GM12873 (cell line): ENCODE measurements around the gene S100A3.

Source experiments
- CTCF ChIP-seq: IDR thresholded peaks from 2 replicates; pipeline ENCODE4 v1.5.1; 2012; ENCODE audit warnings: low read depth, mild to moderate bottlenecking, moderate library complexity, low read length, control low read depth; ENCODE audit not compliant: insufficient read depth; ENCODE audit errors: missing control alignments

S100A3 gene

DNA sequence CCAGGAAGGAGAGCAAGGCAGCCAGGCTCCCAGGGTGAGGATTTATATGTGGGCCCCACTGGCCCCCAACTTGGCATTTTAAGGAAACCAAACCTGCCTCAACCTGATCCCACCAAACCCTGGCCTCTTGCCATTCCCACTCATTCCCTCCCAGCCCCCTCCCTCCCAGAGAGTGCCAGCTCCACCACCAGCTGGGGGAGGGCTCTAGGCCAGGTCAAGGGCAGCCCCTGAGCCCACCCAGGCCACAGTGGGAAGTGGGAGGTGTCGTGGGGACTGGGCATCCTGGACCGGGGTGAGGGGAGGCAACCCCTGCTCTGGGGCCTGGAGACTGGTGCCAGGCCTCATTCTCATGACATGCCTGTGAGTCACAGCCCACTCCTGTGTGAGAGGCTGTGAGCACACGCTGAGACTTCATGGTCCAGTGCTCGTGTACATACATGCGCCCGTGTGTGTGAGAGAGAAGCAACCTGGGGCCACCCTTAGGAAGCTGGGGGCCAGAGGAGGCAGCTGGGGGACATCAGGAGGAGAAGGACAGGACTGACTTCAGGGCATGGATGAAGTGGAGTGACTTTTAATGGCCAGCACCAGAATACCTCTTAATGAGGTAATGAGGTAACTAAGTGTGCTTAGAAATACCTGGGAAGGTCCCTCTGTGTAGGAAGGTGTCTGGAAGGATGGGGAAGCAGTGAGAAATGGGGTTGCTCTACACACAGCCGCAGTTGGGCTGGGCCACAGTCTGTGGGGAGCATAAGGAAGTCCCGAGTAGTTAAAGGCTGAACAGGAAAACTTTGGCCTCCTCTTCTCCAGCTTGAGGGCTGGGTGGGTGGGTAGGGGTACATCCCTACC is 16.7 kb upstream of the S100A3 start, which contains the start of gene S100A2:
TSS of gene S100A2 (minus strand) at position 316 of the 846 bp plus-strand sequence. CDS start 1,967 bp downstream, outside the sequence.
- no peak for TF ChIP-seq CTCF

GRCh38 chr1:153563991-153564390 is 14.9 kb upstream of the S100A3 start:
- TF ChIP-seq CTCF = no peak

DNA sequence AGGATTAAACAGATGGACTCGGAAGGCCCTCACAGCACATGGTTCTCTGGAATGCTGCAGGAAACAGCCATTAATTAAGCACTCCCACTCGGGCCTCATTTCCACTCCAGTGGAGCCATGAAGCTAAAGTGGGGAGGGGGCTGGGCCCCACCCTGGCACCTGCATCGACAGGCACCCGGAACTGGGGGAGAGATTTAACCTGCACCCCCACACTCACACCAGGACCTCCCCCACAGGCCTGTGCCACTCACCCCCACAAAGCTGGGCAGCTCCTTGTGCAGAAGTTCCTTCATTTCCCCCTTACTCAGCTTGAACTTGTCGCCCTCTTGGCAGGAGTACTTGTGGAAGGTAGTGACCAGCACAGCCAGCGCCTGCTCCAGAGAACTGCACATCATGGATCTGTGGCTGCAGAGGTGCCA is 14.4 kb upstream of the S100A3 start:
- TF ChIP-seq CTCF = no peak

DNA sequence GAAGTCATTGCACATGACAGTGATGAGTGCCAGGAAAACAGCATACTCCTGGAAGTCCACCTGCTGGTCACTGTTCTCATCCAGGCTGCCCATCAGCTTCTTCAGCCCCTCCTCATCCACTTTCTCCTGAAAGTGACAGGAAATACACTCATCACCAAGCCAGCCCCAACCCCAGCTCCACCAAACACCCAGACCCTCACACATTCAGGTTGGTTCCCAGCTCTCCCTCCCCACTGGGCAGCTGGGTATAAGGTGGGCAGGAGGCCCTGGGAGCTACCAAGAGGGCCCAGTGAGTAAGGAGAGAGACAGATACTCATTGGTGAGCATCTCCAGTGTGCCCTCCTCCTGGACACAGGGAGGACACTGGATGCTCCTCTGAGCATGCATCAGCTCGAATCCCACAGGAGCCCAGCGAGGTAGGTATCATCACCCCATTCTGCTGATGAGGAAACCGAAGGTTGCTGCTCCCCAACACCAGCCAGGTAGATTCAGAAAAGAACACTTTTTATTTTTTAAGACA is 12.5 kb upstream of the S100A3 start:
- TF ChIP-seq CTCF = no peak

- no peak for TF ChIP-seq CTCF
Measured at GRCh38 chr1:153560771-153561465, 11.9 kb upstream of the S100A3 start.

DNA sequence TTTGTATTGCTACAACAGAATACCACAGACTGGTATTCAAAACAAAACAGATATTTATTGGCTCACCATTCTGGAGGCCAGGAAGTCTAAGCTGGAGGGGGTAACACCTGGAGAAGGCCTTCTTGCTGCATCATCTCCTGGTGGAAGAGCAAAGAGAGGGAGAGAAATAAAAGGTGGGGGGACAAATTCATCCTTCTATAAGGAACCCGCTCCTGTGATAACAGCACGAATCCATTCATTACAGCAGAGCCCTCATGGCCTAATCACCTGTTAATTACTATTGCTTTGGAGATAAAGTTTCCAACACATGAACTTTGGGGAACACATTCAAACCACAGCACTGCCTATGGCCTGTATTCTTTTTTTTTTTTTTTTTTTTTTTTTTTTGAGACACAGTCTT is 11.2 kb upstream of the S100A3 start:
- TF ChIP-seq CTCF = no peak

DNA sequence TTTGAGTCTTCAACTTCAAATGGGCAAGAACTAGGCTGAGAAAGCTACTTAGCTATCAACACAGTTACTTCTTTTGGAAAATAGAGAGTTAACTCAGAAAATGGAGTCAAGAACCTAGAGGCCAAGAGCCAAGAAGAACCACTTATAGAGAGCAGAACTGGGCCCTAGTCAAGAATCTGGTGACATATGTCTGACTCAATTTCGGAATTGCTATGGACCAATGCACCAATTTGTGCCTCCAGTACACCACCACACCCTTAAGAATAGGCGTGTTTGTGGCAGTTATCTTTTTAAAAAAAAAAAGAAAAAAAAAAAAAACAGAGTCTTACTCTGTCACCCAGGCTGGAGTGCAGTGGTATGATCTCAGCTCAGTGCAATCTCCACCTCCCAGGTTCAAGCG is 8.8 kb upstream of the S100A3 start:
- TF ChIP-seq CTCF = no peak
